Cardiac muscle cell (in vitro differentiated cells and primary cell): ENCODE measurements around the gene SPP1. TPM values are rescaled to one million over a fixed set of nuclear protein-coding genes. Genes with fewer than 3 reads are reported as not detected.
"Not testable (repeated sequence)": the region's sequence is repeated elsewhere in the genome, so short reads cannot be mapped to it uniquely, and the experiment has no call there.

Experiments used
- DNase-seq, 2 donors: peaks; one replicate each; pipeline versions ENCODE4 v3.0.0 to v3.0.0-alpha.2; 2010 to 2017; ENCODE audit warnings: low read depth in 1 of 2, low spot score in 1 of 2
- H3K27ac ChIP-seq: fragments of 200-600 bp; sonication (generic); 2 replicates; pipeline ENCODE4 v1.5.1; 2016
- H3K27me3 ChIP-seq: fragments of 200-600 bp; sonication (generic); 2 replicates; pipeline ENCODE4 v1.6.0; 2016; ENCODE audit warnings: control low read depth
- H3K36me3 ChIP-seq: fragments of 200-600 bp; sonication (generic); 2 replicates; pipeline ENCODE4 v1.5.1; 2016; ENCODE audit warnings: control low read depth
- H3K4me1 ChIP-seq: fragments of 200-600 bp; sonication (generic); 2 replicates; pipeline ENCODE4 v1.8.1; 2017; ENCODE audit warnings: low read depth, mild to moderate bottlenecking, mixed run types
- H3K4me3 ChIP-seq: fragments of 200-600 bp; sonication (generic); 2 replicates; pipeline ENCODE4 v1.5.1; 2016; ENCODE audit warnings: mild to moderate bottlenecking
- H3K9me3 ChIP-seq: fragments of 200-600 bp; sonication (generic); 2 replicates; pipeline ENCODE4 v1.5.1; 2017; ENCODE audit warnings: low read depth, mild to moderate bottlenecking, control low read depth
- CTCF ChIP-seq: IDR thresholded peaks from 2 replicates; pipeline ENCODE4 v1.5.1; 2012; ENCODE audit warnings: low read depth, mild to moderate bottlenecking, low read length
- polyA plus RNA-seq: library from polyadenylated mRNA; unstranded; fragments of >200 nt; fragmentation: Nextera tagmentation; extraction: Ambion mirVana; gene quantifications from 2 replicates; pipeline ENCODE4 v1.2.1, GENCODE V29; 2016
- total RNA-seq: library from RNA; depleted of rRNA; stranded (reverse); fragments of >200 nt; gene quantifications from 2 replicates; pipeline ENCODE4 v1.2.3, GENCODE V29; 2016

SPP1 gene
- total and polyA plus RNA-seq, 2 experiments from 2014 or later: 0.12 to 0.54 TPM

GRCh38 chr4:88022289-88022688, 46.8 kb downstream of the SPP1 start:
- TF ChIP-seq CTCF: no peak
- H3K4me1 ChIP-seq: no peaks in the 10 kb centered on the region
- H3K27me3 ChIP-seq: no peaks in the 10 kb centered on the region
- no peaks in the 10 kb centered on the region for H3K9me3 ChIP-seq
- H3K4me3 ChIP-seq: no peak overlapping the region
- H3K36me3 ChIP-seq: no peaks in the 10 kb centered on the region
- no peak for DNase-seq
- no peak overlapping the region for H3K27ac ChIP-seq

GRCh38 chr4:88025868-88026661, 50.6 kb downstream of the SPP1 start:
- not testable (repeated sequence) for H3K4me3 ChIP-seq, H3K36me3 ChIP-seq, H3K27me3 ChIP-seq, H3K27ac ChIP-seq, H3K4me1 ChIP-seq, DNase-seq, H3K9me3 ChIP-seq

GRCh38 chr4:88027611-88028608, 52.4 kb downstream of the SPP1 start:
- Histone ChIP-seq H3K4me3 (no peak overlapping the region), H3K4me1 (no peaks in the 10 kb centered on the region), H3K9me3 (no peaks in the 10 kb centered on the region), H3K36me3 (no peaks in the 10 kb centered on the region), H3K27ac (no peak overlapping the region), H3K27me3 (no peaks in the 10 kb centered on the region)
- TF ChIP-seq CTCF: no peak
- peak in 1 of 2 donors; percentile 81 for DNase-seq

- DNase-seq: no peak
- H3K4me3 ChIP-seq: no peak overlapping the region
- H3K27me3 ChIP-seq: no peaks in the 10 kb centered on the region
- H3K4me1 ChIP-seq: no peaks in the 10 kb centered on the region
- no peaks in the 10 kb centered on the region for H3K36me3 ChIP-seq
- no peaks in the 10 kb centered on the region for H3K9me3 ChIP-seq
- no peak overlapping the region for H3K27ac ChIP-seq
- no peak for TF ChIP-seq CTCF
Measured at GRCh38 chr4:88028946-88029345, 53.4 kb downstream of the SPP1 start.

- no peak for TF ChIP-seq CTCF
- Histone ChIP-seq H3K4me3 (no peak overlapping the region), H3K27me3 (no peaks in the 10 kb centered on the region), H3K27ac (no peak overlapping the region), H3K36me3 (no peaks in the 10 kb centered on the region), H3K4me1 (no peaks in the 10 kb centered on the region), H3K9me3 (no peaks in the 10 kb centered on the region)
- no peak for DNase-seq
Measured at GRCh38 chr4:88029556-88029955, 54.0 kb downstream of the SPP1 start.
